Fibroblast of lung (primary cell): ENCODE measurements around the gene PDCD10. TPM values are rescaled to one million over a fixed set of nuclear protein-coding genes. Genes with fewer than 3 reads are reported as not detected.

Experiments
- DNase-seq, 2 donors: peaks; one replicate each; pipeline versions ENCODE4 v3.0.0 to v3.0.0-alpha.2; 2010; ENCODE audit warnings: low read depth in 2 of 2
- H2AFZ ChIP-seq: 2 replicates; pipeline ENCODE4 v1.5.1; 2012; ENCODE audit warnings: low read length, control low read depth, inconsistent platforms
- H3K27ac ChIP-seq: 2 replicates; pipeline ENCODE4 v1.5.1; 2011; ENCODE audit warnings: low read length, control low read depth; ENCODE audit not compliant: insufficient read depth
- H3K27me3 ChIP-seq: 2 replicates; pipeline ENCODE4 v1.5.1; 2011; ENCODE audit warnings: mild to moderate bottlenecking, low read length; ENCODE audit not compliant: control insufficient read depth, insufficient read depth
- H3K36me3 ChIP-seq: 2 replicates; pipeline ENCODE4 v1.5.1; 2011; ENCODE audit warnings: low read length; ENCODE audit not compliant: control insufficient read depth, insufficient read depth
- H3K4me1 ChIP-seq: 2 replicates; pipeline ENCODE4 v1.5.1; 2011; ENCODE audit warnings: low read length; ENCODE audit not compliant: control insufficient read depth, insufficient read depth; ENCODE audit errors: extremely low read depth
- H3K4me2 ChIP-seq: 2 replicates; pipeline ENCODE4 v1.5.1; 2011; ENCODE audit warnings: low read length, control low read depth; ENCODE audit not compliant: insufficient read depth; ENCODE audit errors: extremely low read depth
- H3K4me3 ChIP-seq, 4 experiments: fragments of 200-600 bp in 1 of 4; sonication (generic) in 1 of 4; replicated peaks in 1 of 4; 2 replicates each; pipeline ENCODE4 v1.5.1; 2011 to 2016; ENCODE audit warnings: low read length in 4 of 4, low read depth in 3 of 4, mild to moderate bottlenecking in 3 of 4, control low read depth in 2 of 4, inconsistent platforms in 1 of 4, mixed read lengths in 1 of 4; ENCODE audit not compliant: insufficient read depth in 1 of 4; ENCODE audit errors: control extremely low read depth in 1 of 4
- H3K79me2 ChIP-seq: 2 replicates; pipeline ENCODE4 v1.5.1; 2012; ENCODE audit warnings: mild to moderate bottlenecking, low read length, inconsistent platforms; ENCODE audit not compliant: control insufficient read depth, insufficient read depth
- H3K9ac ChIP-seq: 2 replicates; pipeline ENCODE4 v1.5.1; 2011; ENCODE audit warnings: mild to moderate bottlenecking, low read length, control low read depth; ENCODE audit not compliant: insufficient read depth
- H3K9me3 ChIP-seq: 2 replicates; pipeline ENCODE4 v1.5.1; 2012; ENCODE audit warnings: low read depth, low read length; ENCODE audit not compliant: control insufficient read depth, insufficient read depth
- H4K20me1 ChIP-seq: 2 replicates; pipeline ENCODE4 v1.5.1; 2011; ENCODE audit warnings: low read length; ENCODE audit not compliant: control insufficient read depth, insufficient read depth; ENCODE audit errors: extremely low read depth
- EZH2 ChIP-seq: IDR thresholded peaks from 2 replicates; pipeline ENCODE4 v1.5.1; 2012; ENCODE audit warnings: low read length, control low read depth, mild to moderate bottlenecking; ENCODE audit errors: missing control alignments
- polyA plus RNA-seq, 2 donors: library from polyadenylated mRNA; depleted of rRNA in 1 of 2; stranded (reverse) in 1 of 2; unstranded in 1 of 2; fragments of >200 nt; gene quantifications; 2 replicates each; pipeline ENCODE4 v1.2.1, GENCODE V29; 2011 to 2012; ENCODE audit warnings: missing spikeins in 1 of 2
- total RNA-seq: library from RNA; depleted of rRNA; stranded (reverse); fragments of >200 nt; gene quantifications from 2 replicates; pipeline ENCODE4 v1.2.1, GENCODE V29; 2014
- TF ChIP-seq, protein P1 (sequence below), 2 donors: IDR thresholded peaks in 1 of 2; conservative IDR thresholded peaks in 1 of 2; 1 replicate in 1 of 2; 2 replicates in 1 of 2; pipeline ENCODE4 v1.5.1; 2011 to 2012; ENCODE audit warnings: low read length in 2 of 2, control low read depth in 1 of 2, inconsistent platforms in 1 of 2, low read depth in 1 of 2, mild to moderate bottlenecking in 1 of 2

Gene PDCD10
- total and polyA plus RNA-seq, 2 donors (not counting 1 experiment from before 2014, with no cell fraction given) = 46.6 to 90.4 TPM

- no peak for DNase-seq
- Histone ChIP-seq H3K9ac (no peak overlapping the region), H3K9me3 (no peaks in the 10 kb centered on the region), H3K4me3 (no peak overlapping the region), H3K36me3 (no peaks in the 10 kb centered on the region), H4K20me1 (no peaks in the 10 kb centered on the region), H3K4me2 (no peak overlapping the region), H3K27ac (no peak overlapping the region), H2AFZ (no peak overlapping the region), H3K79me2 (peaks cover 64% of the 10 kb centered on the region), H3K27me3 (no peaks in the 10 kb centered on the region), H3K4me1 (no peaks in the 10 kb centered on the region)
- TF ChIP-seq, protein P1, sequence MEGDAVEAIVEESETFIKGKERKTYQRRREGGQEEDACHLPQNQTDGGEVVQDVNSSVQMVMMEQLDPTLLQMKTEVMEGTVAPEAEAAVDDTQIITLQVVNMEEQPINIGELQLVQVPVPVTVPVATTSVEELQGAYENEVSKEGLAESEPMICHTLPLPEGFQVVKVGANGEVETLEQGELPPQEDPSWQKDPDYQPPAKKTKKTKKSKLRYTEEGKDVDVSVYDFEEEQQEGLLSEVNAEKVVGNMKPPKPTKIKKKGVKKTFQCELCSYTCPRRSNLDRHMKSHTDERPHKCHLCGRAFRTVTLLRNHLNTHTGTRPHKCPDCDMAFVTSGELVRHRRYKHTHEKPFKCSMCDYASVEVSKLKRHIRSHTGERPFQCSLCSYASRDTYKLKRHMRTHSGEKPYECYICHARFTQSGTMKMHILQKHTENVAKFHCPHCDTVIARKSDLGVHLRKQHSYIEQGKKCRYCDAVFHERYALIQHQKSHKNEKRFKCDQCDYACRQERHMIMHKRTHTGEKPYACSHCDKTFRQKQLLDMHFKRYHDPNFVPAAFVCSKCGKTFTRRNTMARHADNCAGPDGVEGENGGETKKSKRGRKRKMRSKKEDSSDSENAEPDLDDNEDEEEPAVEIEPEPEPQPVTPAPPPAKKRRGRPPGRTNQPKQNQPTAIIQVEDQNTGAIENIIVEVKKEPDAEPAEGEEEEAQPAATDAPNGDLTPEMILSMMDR (conservative IDR thresholded peaks at IDR 0.05 in 1 of 2, IDR thresholded peaks at IDR 0.05 in 1 of 2; ENCODE audit: low read depth in 1 of 2, low read length in 2 of 2) = no peak
- no peak for TF ChIP-seq EZH2
These were observed 10.8 kb downstream of the PDCD10 start for GRCh38 chr3:167723872-167724271.

- no peaks in the 10 kb centered on the region for H3K9me3 ChIP-seq
- no peak overlapping the region for H3K9ac ChIP-seq
- no peak overlapping the region for H3K27ac ChIP-seq
- TF ChIP-seq, protein P1 (conservative IDR thresholded peaks at IDR 0.05 in 1 of 2, IDR thresholded peaks at IDR 0.05 in 1 of 2; ENCODE audit: low read depth in 1 of 2, low read length in 2 of 2) = no peak
- TF ChIP-seq EZH2 = no peak
- no peak overlapping the region for H3K4me2 ChIP-seq
- no peaks in the 10 kb centered on the region for H3K27me3 ChIP-seq
- no peaks in the 10 kb centered on the region for H4K20me1 ChIP-seq
- no peak for DNase-seq
- no peaks in the 10 kb centered on the region for H3K36me3 ChIP-seq
- no peak overlapping the region for H2AFZ ChIP-seq
- no peak overlapping the region for H3K4me3 ChIP-seq
- H3K79me2 ChIP-seq = peaks cover 59% of the 10 kb centered on the region
- H3K4me1 ChIP-seq = no peaks in the 10 kb centered on the region
These were observed 11.6 kb downstream of the PDCD10 start for GRCh38 chr3:167723025-167723512.

DNA sequence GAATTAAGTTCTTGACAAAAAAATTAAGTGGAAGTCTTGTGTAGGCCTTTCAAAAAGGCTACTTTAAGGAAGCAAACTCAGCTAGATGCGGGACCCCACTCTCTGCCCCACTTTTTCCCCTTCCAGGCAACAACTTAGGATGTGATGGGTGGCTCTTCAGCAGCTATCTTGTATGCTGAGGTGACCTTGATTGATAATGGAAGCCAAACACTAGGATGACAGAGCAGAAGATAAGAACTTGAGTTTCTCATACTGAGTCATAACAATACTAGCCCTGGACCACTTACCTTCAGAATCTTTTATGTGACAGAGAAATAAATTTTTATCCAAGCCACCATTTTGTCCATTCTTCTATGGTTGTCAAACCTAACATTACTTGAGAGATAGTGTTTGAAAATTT, 16.1 kb downstream of the PDCD10 start:
- no peak overlapping the region for H3K4me3 ChIP-seq
- DNase-seq = no peak
- H3K9me3 ChIP-seq = no peaks in the 10 kb centered on the region
- H2AFZ ChIP-seq = no peak overlapping the region
- H3K4me1 ChIP-seq = no peaks in the 10 kb centered on the region
- no peaks in the 10 kb centered on the region for H3K27me3 ChIP-seq
- H3K36me3 ChIP-seq = no peaks in the 10 kb centered on the region
- no peak overlapping the region for H3K27ac ChIP-seq
- no peak overlapping the region for H3K4me2 ChIP-seq
- H3K9ac ChIP-seq = no peak overlapping the region
- no peaks in the 10 kb centered on the region for H4K20me1 ChIP-seq
- H3K79me2 ChIP-seq = peaks cover 35% of the 10 kb centered on the region
- no peak for TF ChIP-seq EZH2
- TF ChIP-seq, protein P1 (conservative IDR thresholded peaks at IDR 0.05 in 1 of 2, IDR thresholded peaks at IDR 0.05 in 1 of 2; ENCODE audit: low read depth in 1 of 2, low read length in 2 of 2) = no peak
